HL-60/S4 (cell line): ENCODE data around the gene BLOC1S4.
"Not testable (repeated sequence)": the region's sequence is repeated elsewhere in the genome, so short reads cannot be mapped to it uniquely, and the experiment has no call there.

ENCODE experiments used
- in situ Hi-C: fragments of 300-500 bp; cut with MboI; formaldehyde crosslinking; loops from 2 replicates; pipeline ENCODE4 v1.14.3; 2022; ENCODE audit warnings: low sequenced_read_pairs

Gene BLOC1S4

GRCh38 chr4:6733358-6734164 lies 17.6 kb downstream of the BLOC1S4 start:
- in situ Hi-C loops = no loop called here

GRCh38 chr4:6734165-6734786 lies 18.3 kb downstream of the BLOC1S4 start:
- in situ Hi-C loops = no loop called here

- in situ Hi-C loops = no loop called here
Observed at GRCh38 chr4:6739920-6740319, 23.9 kb downstream of the BLOC1S4 start.

GRCh38 chr4:6740347-6740746 lies 24.4 kb downstream of the BLOC1S4 start:
- in situ Hi-C loops = no loop called here

GRCh38 chr4:6742507-6742906 lies 26.5 kb downstream of the BLOC1S4 start:
- in situ Hi-C loops = no loop called here

- in situ Hi-C loops = no loop called here
Observed at GRCh38 chr4:6742989-6743388, 27.0 kb downstream of the BLOC1S4 start.

GRCh38 chr4:6746721-6747293 lies 30.8 kb downstream of the BLOC1S4 start:
- in situ Hi-C loops = no loop called here

GRCh38 chr4:6747294-6748051 lies 31.5 kb downstream of the BLOC1S4 start:
- in situ Hi-C loops = no loop called here

- in situ Hi-C loops = no loop called here
Observed at GRCh38 chr4:6748286-6748685, 32.3 kb downstream of the BLOC1S4 start.

GRCh38 chr4:6749340-6750171 lies 33.6 kb downstream of the BLOC1S4 start:
- in situ Hi-C loops = no loop called here

GRCh38 chr4:6750286-6751221 lies 34.6 kb downstream of the BLOC1S4 start:
- in situ Hi-C loops = no loop called here

GRCh38 chr4:6751611-6752485 lies 35.9 kb downstream of the BLOC1S4 start:
- in situ Hi-C loops = no loop called here

- in situ Hi-C loops = no loop called here
Observed at GRCh38 chr4:6752486-6752829, 36.5 kb downstream of the BLOC1S4 start.

GRCh38 chr4:6753103-6753560 lies 37.2 kb downstream of the BLOC1S4 start:
- in situ Hi-C loops = no loop called here

GRCh38 chr4:6753891-6754290 lies 37.9 kb downstream of the BLOC1S4 start:
- in situ Hi-C loops = no loop called here

GRCh38 chr4:6754481-6755087 lies 38.6 kb downstream of the BLOC1S4 start:
- in situ Hi-C loops = no loop called here

- in situ Hi-C loops = no loop called here
Observed at GRCh38 chr4:6755088-6755753, 39.2 kb downstream of the BLOC1S4 start.

GRCh38 chr4:6756345-6756744 lies 40.4 kb downstream of the BLOC1S4 start:
- in situ Hi-C loops = not testable (repeated sequence)
